Measurements from ENCODE around the gene UBAP2.

Gene UBAP2

DNA sequence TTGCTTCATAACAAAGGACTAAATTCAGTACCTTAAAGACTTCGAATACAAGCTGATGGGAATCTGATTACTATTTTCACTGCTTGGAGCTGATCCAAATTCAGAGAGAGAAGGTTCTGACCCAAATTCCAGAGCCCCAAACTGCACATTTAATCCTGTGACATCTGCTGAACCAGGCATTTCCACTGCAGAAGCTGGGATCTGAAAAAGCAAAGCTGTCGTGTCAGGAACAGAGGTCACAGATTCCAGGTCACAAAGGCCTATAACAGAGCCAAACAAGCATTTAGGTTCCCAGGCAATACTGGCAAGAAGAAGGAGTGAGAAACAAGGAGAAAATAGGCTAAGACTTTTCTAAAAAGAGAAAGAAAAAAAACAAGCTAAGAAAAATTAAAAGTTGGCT, 105.3 kb downstream of the UBAP2 start:
- no peak for TF ChIP-seq CTCF (IDR thresholded peaks at IDR 0.05; ENCODE audit: low read depth, low read length, missing control alignments)
- no peak overlapping the region for H3K4me3 ChIP-seq (ENCODE audit: low read depth, low read length)
- in situ Hi-C loops (cut with HindIII; ENCODE audit: low sequenced_read_pairs): no loop called here
- DNase-seq (ENCODE audit: low read depth): no peak

DNA sequence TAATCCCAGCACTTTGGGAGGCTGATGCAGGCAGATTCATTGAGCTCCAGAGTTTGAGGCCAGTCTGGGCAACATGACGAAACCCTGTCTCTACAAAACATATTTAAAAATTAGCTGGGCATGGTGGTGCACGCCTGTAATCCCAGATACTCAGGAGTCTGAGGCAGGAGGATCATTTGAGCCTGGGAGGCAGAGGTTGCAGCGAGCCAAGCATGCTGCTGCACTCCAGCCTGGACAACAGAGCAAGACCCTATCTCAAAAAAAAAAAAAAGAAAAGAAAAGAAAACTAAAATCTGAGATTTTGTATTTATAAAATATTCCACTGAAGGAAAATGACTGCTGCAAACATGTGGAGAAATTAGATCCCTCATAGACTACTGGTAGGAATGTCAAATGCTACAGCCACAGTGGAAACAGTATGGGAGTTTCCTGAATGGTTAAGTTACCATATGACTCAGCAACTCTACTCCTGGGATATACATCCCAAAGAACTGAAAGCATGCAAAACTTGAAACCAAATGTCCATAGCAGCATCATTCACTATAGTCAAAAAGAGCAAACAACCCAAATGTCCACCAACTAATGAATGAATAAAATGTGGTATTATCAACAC, 106.1 kb downstream of the UBAP2 start:
- in situ Hi-C loops (cut with HindIII; ENCODE audit: low sequenced_read_pairs): no loop called here
- peak; percentile 42 for TF ChIP-seq CTCF (IDR thresholded peaks at IDR 0.05; ENCODE audit: low read depth, low read length, missing control alignments)
- peak; percentile 38 for DNase-seq (ENCODE audit: low read depth)
- no peak overlapping the region for H3K4me3 ChIP-seq (ENCODE audit: low read depth, low read length)

DNA sequence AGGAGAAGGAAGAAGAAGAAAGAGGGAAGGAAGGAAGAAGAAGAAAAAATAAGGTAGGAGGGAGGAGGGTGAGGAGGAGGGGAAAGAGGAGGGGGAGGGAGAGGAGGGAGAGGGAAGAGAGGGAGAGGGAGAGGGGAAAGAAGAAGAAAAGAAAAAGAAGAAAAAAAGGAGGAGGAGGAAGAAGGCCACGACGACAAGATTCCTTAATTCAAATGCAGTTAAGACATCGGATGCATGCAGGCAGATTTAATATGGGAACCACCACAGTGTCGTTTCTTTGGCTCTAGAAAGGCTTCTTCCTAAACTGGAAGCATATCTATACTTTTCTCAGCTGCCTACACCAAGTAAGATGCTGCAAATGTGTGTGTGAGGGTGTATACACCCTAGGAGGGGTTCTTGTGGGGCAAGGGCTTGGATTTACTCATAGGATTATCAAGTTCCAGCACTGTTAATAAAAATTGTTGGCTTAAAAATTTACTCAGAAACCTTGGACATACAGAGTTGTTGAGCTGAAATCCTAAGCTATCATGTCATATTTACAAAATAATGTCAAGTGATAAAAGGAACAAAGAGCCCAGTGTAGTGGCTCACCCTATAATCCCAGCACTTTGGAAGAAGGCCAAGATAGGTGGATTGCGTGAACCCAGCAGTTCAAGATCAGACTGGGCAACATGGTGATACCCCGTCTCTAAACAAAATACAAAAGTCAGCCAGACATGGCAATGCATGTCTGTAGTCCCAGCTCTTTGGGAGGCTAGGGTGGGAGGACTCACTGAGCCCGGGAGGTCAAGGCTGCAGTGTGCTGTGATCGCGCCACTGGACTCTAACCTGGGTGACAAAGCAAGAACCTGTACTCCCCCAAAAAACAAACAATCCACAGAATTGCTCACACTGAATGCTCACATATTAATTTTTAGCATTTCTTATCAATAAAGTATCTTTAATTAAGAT, 108.5 kb downstream of the UBAP2 start:
- no peak overlapping the region for H3K4me3 ChIP-seq (ENCODE audit: low read depth, low read length)
- in situ Hi-C loops (cut with HindIII; ENCODE audit: low sequenced_read_pairs): no loop called here
- no peak for DNase-seq (ENCODE audit: low read depth)
- TF ChIP-seq CTCF (IDR thresholded peaks at IDR 0.05; ENCODE audit: low read depth, low read length, missing control alignments): no peak

- no peak for DNase-seq (ENCODE audit: low read depth)
- H3K4me3 ChIP-seq (ENCODE audit: low read depth, low read length): no peak overlapping the region
- in situ Hi-C loops (cut with HindIII; ENCODE audit: low sequenced_read_pairs): no loop called here
- TF ChIP-seq CTCF (IDR thresholded peaks at IDR 0.05; ENCODE audit: low read depth, low read length, missing control alignments): no peak
These were observed 114.4 kb downstream of the UBAP2 start for GRCh38 chr9:33934188-33934878.

GRCh38 chr9:33932078-33932807, 116.4 kb downstream of the UBAP2 start:
- no peak for DNase-seq (ENCODE audit: low read depth)
- in situ Hi-C loops (cut with HindIII; ENCODE audit: low sequenced_read_pairs): no loop called here
- no peak for TF ChIP-seq CTCF (IDR thresholded peaks at IDR 0.05; ENCODE audit: low read depth, low read length, missing control alignments)
- no peak overlapping the region for H3K4me3 ChIP-seq (ENCODE audit: low read depth, low read length)

DNA sequence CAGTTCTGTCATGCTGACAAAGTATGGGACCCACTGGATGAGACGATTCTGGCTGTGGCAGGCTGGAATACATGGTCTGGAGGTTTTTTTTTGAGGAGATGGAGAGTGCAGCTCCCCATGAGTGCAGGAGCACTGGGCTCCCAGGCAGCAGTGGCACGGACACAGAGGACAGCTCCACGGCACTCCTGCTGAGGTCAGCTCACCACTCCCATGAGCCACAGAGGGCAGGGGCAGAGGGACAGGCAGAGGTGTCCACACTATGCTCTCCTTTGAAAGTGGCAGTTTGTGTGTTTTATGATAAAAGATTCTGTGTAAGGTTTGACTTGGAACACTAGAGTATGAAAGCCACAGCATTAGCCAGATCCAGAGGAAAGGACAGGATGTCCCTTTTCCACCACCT, 117.4 kb downstream of the UBAP2 start:
- H3K4me3 ChIP-seq (ENCODE audit: low read depth, low read length): no peak overlapping the region
- DNase-seq (ENCODE audit: low read depth): no peak
- in situ Hi-C loops (cut with HindIII; ENCODE audit: low sequenced_read_pairs): no loop called here

More for the DNA sequence above, 117.4 kb downstream of the UBAP2 start:
- no peak for TF ChIP-seq CTCF (IDR thresholded peaks at IDR 0.05; ENCODE audit: low read depth, low read length, missing control alignments)
